ENCODE measurements around the gene PDE8A.
"Not testable (repeated sequence)": the region's sequence is repeated elsewhere in the genome, so short reads cannot be mapped to it uniquely, and the experiment has no call there.

The PDE8A gene

DNA sequence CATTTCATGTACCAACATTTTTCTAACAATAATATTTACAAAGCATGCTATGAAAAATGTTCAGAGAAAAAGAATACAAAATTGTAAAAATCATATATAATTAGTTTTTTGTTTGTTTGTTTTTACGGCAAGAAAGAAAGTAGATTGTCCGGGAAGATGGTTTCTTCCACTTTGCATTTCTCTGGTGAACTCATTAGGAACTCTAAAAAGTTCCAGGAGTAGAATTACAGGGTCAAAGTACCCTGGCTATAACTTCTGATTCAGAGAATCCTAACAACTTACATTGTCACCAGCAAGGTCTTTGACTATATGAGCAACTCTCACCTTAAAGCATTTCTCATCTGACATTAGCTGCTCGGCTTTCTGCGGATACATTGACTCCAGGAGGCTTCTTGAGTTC lies 196.7 kb downstream of the PDE8A start:
- DNase-seq (ENCODE audit: low read depth), result no peak

DNA sequence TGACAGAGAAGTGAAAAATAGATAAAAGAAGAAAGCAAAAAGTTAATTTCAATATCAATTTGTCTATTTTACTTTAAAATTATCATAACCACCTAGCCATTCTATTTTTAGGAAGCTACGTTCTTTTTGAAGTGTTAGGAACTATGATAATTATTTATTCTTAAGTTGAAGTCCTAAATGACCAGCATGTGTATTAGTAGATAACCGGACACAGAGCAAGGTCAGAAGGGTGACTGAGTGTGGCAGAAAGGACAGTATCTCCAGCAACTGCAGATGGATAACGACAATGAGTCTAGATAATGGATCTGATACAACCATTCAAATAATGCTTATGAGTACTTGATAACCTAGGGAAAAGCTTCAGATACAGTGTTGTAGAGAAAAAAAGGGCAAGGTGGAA lies 198.0 kb downstream of the PDE8A start:
- DNase-seq (ENCODE audit: low read depth), result no peak

DNA sequence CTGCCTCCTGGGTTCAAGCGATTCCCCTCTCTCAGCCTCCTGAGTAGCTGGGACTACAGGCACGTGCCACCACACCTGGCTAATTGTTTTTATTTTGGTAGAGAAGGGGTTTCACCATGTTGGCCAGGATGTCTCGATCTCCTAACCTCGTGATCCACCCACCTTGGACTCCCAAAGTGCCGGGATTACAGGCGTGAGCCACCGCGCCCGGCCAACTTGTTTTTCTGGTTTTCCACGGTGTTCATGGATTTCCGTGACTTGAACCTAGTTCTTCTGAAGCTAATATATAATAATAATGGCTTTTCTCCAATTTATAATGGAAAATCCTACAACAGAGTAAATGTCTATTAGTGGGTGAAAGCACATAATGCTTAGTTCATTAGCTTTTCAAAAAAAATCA lies 203.7 kb downstream of the PDE8A start:
- not testable (repeated sequence) for DNase-seq (ENCODE audit: low read depth)

DNA sequence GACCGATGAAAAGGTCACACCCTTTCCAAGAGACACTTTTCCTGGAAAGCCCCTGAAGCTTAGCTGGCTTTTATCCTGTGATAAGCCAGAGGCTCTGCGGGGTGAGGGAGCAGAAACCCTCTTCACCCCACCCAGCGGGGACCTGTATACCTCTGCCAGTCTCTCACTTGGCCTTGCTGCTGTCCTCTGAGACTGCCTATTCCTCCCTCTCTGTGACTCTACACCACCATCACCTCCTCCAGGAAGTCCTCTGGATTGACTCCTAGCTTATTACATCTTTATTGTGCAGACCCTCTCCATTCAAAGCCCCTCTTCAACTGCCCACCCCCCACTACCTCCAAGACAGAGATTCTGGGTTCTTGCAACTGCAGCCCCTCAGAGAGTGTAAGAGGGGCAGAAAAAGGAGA lies 206.5 kb downstream of the PDE8A start:
- DNase-seq (ENCODE audit: low read depth), result not testable (repeated sequence)
